ENCODE results near the gene UVRAG. TPM values are rescaled to one million over a fixed set of nuclear protein-coding genes. Genes with fewer than 3 reads are reported as not detected.

Gene UVRAG
- total RNA-seq, 1 donor from 2014 or later, result 18.6 TPM

DNA sequence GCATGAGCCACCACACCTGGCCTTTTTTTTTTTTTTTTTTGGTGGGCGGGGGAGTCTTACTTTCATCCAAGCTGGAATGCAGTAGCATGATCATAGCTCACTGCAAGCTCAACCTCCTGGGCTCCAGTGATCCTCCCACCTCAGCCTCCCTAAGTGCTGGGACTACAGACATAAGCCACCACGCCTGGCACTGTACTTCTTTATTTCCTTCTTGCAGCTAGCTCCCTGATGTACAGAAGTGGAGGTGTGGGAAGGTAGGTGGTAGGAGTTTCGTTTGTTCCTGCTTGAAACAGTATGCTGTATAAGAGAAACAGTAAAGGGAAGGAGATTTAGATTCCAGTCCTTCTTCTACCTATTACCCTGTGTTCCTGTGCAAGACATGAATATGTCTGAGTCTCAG lies 319.2 kb downstream of the UVRAG start:
- H3K4me3 Mint-ChIP-seq, result no peak overlapping the region
- H3K27me3 Mint-ChIP-seq (ENCODE audit: insufficient read depth), result no peaks in the 10 kb centered on the region
- H3K9me3 Mint-ChIP-seq, result no peaks in the 10 kb centered on the region
- H3K36me3 Mint-ChIP-seq (ENCODE audit: low read depth), result no peaks in the 10 kb centered on the region
- peaks cover 15% of the 10 kb centered on the region for H3K4me1 Mint-ChIP-seq (ENCODE audit: low read depth)
- DNase-seq (ENCODE audit: low spot score), result no peak
- H3K27ac Mint-ChIP-seq, result no peak overlapping the region
- intact Hi-C loops (cut with micrococcal nuclease), result no loop called here

DNA sequence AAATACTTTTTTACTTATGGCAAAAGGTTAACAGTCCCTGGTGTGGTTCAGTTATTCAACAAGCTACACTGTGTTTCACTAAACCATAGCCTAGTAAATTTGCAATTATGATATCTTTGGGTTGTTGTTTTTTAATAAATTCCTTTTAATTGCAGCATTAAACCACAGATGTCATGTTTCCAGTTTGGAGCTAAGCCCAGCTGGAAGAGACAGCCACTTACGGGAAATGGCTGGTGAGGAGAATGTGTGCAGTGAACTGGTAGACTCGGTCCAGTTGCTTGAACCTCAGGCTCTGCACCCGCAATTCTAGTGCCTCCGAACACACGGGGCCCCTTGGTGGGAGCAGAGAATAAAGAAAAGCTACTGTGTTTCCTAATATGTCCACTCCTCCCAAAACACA lies 320.5 kb downstream of the UVRAG start:
- Mint-ChIP-seq H3K9me3 (no peaks in the 10 kb centered on the region), H3K36me3 (ENCODE audit: low read depth) (peaks cover 2% of the 10 kb centered on the region), H3K4me3 (no peak overlapping the region), H3K27ac (no peak overlapping the region), H3K4me1 (ENCODE audit: low read depth) (peaks cover 15% of the 10 kb centered on the region), H3K27me3 (ENCODE audit: insufficient read depth) (no peaks in the 10 kb centered on the region)
- intact Hi-C loops (cut with micrococcal nuclease), result no loop called here
- DNase-seq (ENCODE audit: low spot score), result no peak

DNA sequence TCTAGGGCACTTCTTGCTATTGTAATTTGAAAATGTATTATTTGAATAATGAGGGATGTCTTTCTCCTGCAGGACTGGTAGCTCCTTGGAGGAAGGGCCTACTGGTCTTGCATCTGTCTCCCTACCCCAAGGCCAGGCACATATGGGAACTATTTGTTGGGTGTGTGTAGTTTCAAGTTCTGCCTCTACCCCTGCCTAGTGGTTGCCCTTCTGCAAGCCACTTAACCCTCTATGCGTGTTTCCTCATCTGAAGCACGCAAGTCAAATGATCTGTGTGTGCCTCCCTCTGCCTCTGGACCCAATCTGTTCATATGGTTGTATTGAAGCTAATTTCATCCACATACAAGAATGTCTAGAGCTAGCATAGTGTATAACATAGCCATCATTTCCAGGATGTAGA lies 324.3 kb downstream of the UVRAG start:
- DNase-seq (ENCODE audit: low spot score), result no peak
- intact Hi-C loops (cut with micrococcal nuclease), result no loop called here
- no peaks in the 10 kb centered on the region for H3K4me1 Mint-ChIP-seq (ENCODE audit: low read depth)
- no peak overlapping the region for H3K27ac Mint-ChIP-seq
- H3K36me3 Mint-ChIP-seq (ENCODE audit: low read depth), result peaks cover 6% of the 10 kb centered on the region
- no peak overlapping the region for H3K4me3 Mint-ChIP-seq
- H3K9me3 Mint-ChIP-seq, result no peaks in the 10 kb centered on the region
- no peaks in the 10 kb centered on the region for H3K27me3 Mint-ChIP-seq (ENCODE audit: insufficient read depth)

DNA sequence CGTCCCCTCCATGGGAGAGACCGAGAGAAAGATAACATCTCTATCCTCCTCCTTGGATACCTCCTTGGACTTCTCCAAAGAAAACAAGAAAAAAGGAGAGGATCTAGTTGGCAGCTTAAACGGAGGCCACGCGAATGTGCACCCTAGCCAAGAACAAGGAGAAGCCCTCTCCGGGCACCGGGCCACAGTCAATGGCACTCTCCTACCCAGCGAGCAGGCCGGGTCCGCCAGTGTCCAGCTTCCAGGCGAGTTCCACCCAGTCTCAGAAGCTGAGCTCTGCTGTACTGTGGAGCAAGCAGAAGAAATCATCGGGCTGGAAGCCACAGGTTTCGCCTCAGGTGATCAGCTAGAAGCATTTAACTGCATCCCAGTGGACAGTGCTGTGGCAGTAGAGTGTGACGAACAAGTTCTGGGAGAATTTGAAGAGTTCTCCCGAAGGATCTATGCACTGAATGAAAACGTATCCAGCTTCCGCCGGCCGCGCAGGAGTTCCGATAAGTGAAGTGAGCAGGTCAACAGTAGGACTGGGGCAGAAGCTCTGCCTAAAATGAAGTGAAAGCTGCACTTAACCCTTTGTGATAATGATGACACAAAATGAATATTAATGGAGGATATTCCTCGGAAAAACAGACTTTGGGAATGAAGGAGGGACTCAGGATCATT lies 326.0 kb downstream of the UVRAG start:
- H3K27me3 Mint-ChIP-seq (ENCODE audit: insufficient read depth), result no peaks in the 10 kb centered on the region
- intact Hi-C loops (cut with micrococcal nuclease), result no loop called here
- H3K4me3 Mint-ChIP-seq, result no peak overlapping the region
- peaks cover 6% of the 10 kb centered on the region for H3K36me3 Mint-ChIP-seq (ENCODE audit: low read depth)
- H3K27ac Mint-ChIP-seq, result no peak overlapping the region
- H3K4me1 Mint-ChIP-seq (ENCODE audit: low read depth), result no peaks in the 10 kb centered on the region
- no peaks in the 10 kb centered on the region for H3K9me3 Mint-ChIP-seq
- DNase-seq (ENCODE audit: low spot score), result no peak

DNA sequence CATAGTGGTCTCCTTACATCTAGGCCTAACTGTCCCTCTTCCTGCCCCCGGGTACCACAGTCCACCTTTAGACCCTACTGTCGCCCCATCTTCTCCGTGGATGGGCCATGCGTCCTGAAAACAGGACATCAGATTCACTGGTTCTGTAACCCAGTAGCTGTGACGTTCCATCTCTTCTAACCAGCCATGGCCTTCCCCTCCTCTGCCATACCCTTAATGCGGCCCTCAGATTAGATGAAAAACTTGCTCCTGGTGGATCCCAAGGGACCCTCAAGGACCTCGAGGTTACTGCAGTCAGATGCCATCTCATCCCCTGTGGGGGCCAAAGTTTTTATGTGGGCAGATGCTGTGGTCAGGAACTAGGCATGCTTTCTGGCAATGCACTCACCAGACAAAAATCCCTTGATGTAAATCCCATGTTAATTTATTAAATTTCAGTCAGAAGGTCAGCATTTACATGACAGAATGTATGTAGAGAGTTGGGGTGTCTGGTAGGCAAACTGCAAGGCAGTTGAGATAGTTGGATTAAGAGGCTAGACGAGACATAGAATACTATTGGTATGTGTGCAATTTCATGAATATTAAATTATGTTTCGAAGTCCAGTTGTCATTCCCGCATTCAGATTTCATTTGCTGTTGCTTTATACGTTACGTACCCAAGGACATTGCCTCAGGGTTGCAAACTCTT lies 327.0 kb downstream of the UVRAG start:
- intact Hi-C loops (cut with micrococcal nuclease), result no loop called here
- no peak for DNase-seq (ENCODE audit: low spot score)
- no peaks in the 10 kb centered on the region for H3K9me3 Mint-ChIP-seq
- H3K27me3 Mint-ChIP-seq (ENCODE audit: insufficient read depth), result no peaks in the 10 kb centered on the region
- H3K36me3 Mint-ChIP-seq (ENCODE audit: low read depth), result peaks cover 6% of the 10 kb centered on the region
- no peak overlapping the region for H3K27ac Mint-ChIP-seq
- H3K4me3 Mint-ChIP-seq, result no peak overlapping the region
- H3K4me1 Mint-ChIP-seq (ENCODE audit: low read depth), result no peaks in the 10 kb centered on the region

DNA sequence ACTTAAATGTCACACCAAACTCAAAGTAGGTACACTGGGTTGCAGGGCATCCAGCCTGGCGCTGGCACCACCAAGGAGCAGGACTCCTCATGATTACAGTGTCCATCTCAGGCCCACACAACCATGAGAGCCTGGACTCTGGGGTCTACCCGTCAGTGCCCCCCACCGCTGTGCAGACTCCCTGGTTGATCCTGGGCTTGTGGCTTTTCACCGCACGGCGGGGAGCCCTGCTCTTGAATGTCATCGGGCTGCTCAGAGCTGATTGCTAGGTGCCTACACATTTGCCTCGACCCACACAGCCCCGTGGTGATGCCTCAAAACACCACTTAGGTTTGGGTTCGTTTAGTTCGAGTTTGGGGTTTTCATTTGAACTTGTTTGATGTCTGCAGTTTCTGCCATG lies 328.3 kb downstream of the UVRAG start:
- H3K4me3 Mint-ChIP-seq, result no peak overlapping the region
- peaks cover 6% of the 10 kb centered on the region for H3K36me3 Mint-ChIP-seq (ENCODE audit: low read depth)
- no peaks in the 10 kb centered on the region for H3K27me3 Mint-ChIP-seq (ENCODE audit: insufficient read depth)
- no peak overlapping the region for H3K27ac Mint-ChIP-seq
- H3K4me1 Mint-ChIP-seq (ENCODE audit: low read depth), result no peaks in the 10 kb centered on the region
- H3K9me3 Mint-ChIP-seq, result no peaks in the 10 kb centered on the region
- no peak for DNase-seq (ENCODE audit: low spot score)
- intact Hi-C loops (cut with micrococcal nuclease), result no loop called here

DNA sequence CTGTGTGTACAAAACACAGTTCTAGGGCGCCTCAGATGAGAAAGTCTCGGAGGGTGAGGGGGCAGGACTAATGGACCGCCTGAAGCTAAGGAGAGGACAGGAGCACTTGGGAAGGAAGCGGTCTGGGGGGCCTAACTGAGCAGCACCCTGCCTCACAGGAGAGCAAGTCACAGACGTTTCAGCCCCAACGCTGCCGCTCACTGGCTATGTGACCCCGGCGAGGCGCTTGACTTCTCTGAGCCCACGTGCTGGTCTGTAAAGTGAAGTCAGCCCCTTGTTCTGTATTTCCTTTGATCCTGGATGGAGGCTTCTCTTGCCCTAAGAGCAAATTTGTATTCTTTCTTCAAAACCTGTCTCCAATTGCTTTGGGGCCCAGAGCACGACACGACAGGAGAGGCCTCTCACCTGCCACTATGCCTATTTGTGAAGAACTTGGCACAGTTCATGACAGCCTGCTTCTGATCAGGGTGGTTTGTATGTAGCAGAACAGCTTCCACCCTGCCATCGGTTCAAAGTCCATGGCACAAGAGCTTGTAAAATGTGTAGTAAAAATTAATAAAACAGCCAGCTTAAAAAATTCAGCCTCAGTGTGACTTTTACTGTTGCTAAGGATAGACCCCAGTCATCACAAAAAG lies 332.2 kb downstream of the UVRAG start:
- Mint-ChIP-seq H3K36me3 (ENCODE audit: low read depth) (no peaks in the 10 kb centered on the region), H3K4me3 (no peak overlapping the region), H3K27me3 (ENCODE audit: insufficient read depth) (no peaks in the 10 kb centered on the region), H3K9me3 (no peaks in the 10 kb centered on the region), H3K4me1 (ENCODE audit: low read depth) (peaks cover 5% of the 10 kb centered on the region), H3K27ac (no peak overlapping the region)
- DNase-seq (ENCODE audit: low spot score), result no peak
- intact Hi-C loops (cut with micrococcal nuclease), result no loop called here

DNA sequence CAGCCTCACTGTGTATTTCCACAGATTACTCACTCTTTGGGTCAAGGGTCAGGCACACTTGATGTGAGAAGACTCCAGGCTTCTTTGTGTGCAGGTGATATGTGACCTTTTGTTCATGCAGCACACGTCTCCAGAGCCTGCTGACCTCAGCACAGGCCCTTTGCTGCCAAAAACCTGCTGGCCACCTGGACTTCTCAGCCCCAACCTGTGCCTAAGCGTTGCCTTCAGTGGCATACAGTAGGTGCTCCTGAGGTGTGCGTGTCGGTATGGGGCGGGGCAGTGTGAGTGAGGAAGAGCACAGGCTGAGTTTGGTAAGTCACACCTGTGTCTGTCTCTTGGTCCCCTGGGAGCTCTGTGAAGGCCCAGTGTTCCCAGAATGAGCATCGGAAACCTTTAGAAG lies 333.2 kb downstream of the UVRAG start:
- H3K4me3 Mint-ChIP-seq, result no peak overlapping the region
- peaks cover 2% of the 10 kb centered on the region for H3K27me3 Mint-ChIP-seq (ENCODE audit: insufficient read depth)
- no peaks in the 10 kb centered on the region for H3K36me3 Mint-ChIP-seq (ENCODE audit: low read depth)
- peaks cover 15% of the 10 kb centered on the region for H3K4me1 Mint-ChIP-seq (ENCODE audit: low read depth)
- no peak for DNase-seq (ENCODE audit: low spot score)
- intact Hi-C loops (cut with micrococcal nuclease), result no loop called here
- no peak overlapping the region for H3K27ac Mint-ChIP-seq
- no peaks in the 10 kb centered on the region for H3K9me3 Mint-ChIP-seq

DNA sequence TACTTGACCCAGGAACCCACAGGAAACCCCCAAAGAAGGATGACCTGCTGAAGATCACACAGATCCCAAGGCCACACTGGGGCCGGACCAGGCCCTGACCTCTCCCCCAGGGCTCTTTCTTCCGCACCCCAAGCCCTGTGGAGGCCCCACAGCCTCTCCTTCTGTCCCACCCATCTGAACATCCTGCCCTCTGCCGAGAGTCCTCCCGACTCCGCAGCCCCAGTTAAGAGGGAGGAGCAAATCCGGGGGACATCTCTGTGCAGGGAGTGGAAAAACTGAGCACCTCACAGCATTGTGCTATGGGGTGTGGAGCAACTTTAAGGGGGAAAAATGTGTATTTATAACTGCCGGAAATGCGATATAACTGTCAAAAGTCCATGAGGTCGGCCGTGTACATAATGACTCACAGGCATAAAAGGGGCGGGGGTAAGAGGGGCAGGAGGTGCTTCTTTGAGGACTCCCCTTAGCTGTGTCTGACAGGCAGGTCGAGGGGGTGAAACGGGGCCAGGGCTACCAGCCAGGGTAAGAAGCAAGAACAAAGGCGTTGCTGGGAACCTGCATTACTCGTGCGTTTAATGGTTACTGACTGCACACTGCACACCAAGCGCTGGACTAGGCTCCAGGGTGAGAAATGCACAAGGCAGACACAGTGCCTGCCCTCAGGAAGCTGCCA lies 334.1 kb downstream of the UVRAG start:
- Mint-ChIP-seq H3K27me3 (ENCODE audit: insufficient read depth) (peaks cover 3% of the 10 kb centered on the region), H3K4me3 (no peak overlapping the region), H3K36me3 (ENCODE audit: low read depth) (no peaks in the 10 kb centered on the region), H3K4me1 (ENCODE audit: low read depth) (peaks cover 22% of the 10 kb centered on the region), H3K27ac (no peak overlapping the region), H3K9me3 (no peaks in the 10 kb centered on the region)
- DNase-seq (ENCODE audit: low spot score), result no peak
- intact Hi-C loops (cut with micrococcal nuclease), result no loop called here

DNA sequence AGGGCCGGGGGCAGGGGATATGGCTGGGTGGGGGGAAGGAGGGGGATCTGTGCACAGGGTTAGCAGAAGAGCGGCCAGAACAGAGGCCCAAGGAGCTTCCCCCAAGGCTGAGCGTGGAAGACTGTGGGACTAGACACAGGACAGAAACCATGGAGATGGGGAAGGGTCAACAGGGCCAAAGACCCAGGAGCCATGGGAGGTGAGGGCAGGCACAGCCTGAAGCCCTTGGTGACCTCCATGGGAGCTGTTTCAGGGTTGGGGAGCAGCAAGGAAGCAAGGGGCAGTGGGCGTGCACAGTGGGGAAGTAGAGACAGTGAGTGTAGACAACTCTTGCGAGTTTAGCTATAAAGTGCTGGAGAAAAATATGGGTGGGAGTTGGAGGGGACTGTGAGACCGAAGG lies 334.7 kb downstream of the UVRAG start:
- Mint-ChIP-seq H3K4me3 (no peak overlapping the region), H3K27me3 (ENCODE audit: insufficient read depth) (peaks cover 3% of the 10 kb centered on the region), H3K4me1 (ENCODE audit: low read depth) (peaks cover 22% of the 10 kb centered on the region), H3K9me3 (no peaks in the 10 kb centered on the region), H3K27ac (no peak overlapping the region), H3K36me3 (ENCODE audit: low read depth) (no peaks in the 10 kb centered on the region)
- DNase-seq (ENCODE audit: low spot score), result no peak
- intact Hi-C loops (cut with micrococcal nuclease), result loop anchor here (5.0 kb wide), 2 partner anchors 168 to 332 kb away; partner anchors contain the start of gene UVRAG

DNA sequence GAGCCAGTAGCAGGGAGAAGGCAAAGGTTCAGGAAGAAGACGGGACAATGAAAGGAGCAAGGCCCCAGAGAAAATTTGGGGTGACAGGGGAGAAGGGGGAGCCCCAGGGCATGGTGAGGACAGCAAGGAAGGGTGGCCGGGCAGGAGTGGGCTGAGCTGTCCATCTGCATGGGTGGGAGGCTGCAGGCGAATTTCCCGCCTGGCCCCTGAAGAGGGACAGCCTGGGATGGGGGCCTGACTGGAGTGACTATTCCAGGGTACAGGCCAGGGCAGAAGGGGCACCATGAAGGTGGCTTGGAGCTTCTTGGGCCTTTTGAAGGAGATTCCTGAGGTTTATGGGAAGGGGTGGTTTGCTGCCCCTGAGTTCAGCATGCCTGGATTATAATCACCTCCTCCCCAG lies 335.1 kb downstream of the UVRAG start:
- intact Hi-C loops (cut with micrococcal nuclease), result loop anchor here (5.0 kb wide), 2 partner anchors 167 to 333 kb away; partner anchors contain the start of gene UVRAG
- peaks cover 3% of the 10 kb centered on the region for H3K27me3 Mint-ChIP-seq (ENCODE audit: insufficient read depth)
- no peak for DNase-seq (ENCODE audit: low spot score)
- H3K4me3 Mint-ChIP-seq, result no peak overlapping the region
- no peaks in the 10 kb centered on the region for H3K9me3 Mint-ChIP-seq
- H3K4me1 Mint-ChIP-seq (ENCODE audit: low read depth), result peaks cover 22% of the 10 kb centered on the region
- H3K36me3 Mint-ChIP-seq (ENCODE audit: low read depth), result no peaks in the 10 kb centered on the region
- H3K27ac Mint-ChIP-seq, result no peak overlapping the region

DNA sequence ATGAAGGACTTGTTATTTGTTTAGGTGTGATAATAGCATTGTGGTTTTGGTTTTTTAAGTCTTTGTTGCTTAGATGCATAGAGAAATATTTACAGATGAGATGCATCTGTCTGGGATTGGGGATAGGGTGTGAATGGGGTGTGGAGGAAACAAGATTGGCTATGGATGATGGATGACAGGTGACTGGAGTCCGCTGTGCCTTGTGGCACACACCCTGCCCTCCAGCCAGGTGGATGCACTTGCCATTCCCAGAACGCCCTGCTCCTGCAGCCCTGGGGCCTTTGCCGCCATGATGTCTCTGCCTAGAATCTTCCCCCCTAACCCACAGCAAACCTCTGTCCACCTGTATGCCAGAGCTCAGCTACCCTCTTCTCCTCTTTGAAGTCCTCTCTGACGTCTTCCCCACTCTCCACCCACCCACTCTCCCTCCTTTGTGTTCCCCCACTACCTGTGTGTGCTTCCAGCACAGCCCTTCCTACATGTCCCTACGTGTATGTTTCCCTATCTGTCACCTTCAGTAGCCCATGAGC lies 336.6 kb downstream of the UVRAG start:
- intact Hi-C loops (cut with micrococcal nuclease), result loop anchor here (1.0 to 5.0 kb wide), 5 partner anchors 166 to 429 kb away; partner anchors contain the start of gene UVRAG
- H3K36me3 Mint-ChIP-seq (ENCODE audit: low read depth), result no peaks in the 10 kb centered on the region
- DNase-seq (ENCODE audit: low spot score), result no peak
- peaks cover 22% of the 10 kb centered on the region for H3K4me1 Mint-ChIP-seq (ENCODE audit: low read depth)
- H3K27me3 Mint-ChIP-seq (ENCODE audit: insufficient read depth), result peaks cover 6% of the 10 kb centered on the region
- peak overlapping the region; percentile 40 for H3K4me3 Mint-ChIP-seq
- no peaks in the 10 kb centered on the region for H3K9me3 Mint-ChIP-seq
- H3K27ac Mint-ChIP-seq, result no peak overlapping the region
